ENCODE measurements around the gene RACK1.

- TF ChIP-seq USF2 (IDR thresholded peaks at IDR 0.05; ENCODE audit: low read depth, low read length) (no peak), POLR2A (IDR thresholded peaks at IDR 0.05; ENCODE audit: low read depth, low read length) (no peak), CTCF (conservative IDR thresholded peaks at IDR 0.05; ENCODE audit: low read depth, low read length) (no peak), RAD21 (IDR thresholded peaks at IDR 0.05; ENCODE audit: low read length) (no peak), MAZ (IDR thresholded peaks at IDR 0.05; ENCODE audit: borderline replicate concordance, low read depth, low read length) (no peak), MAFK (IDR thresholded peaks at IDR 0.05; ENCODE audit: low read depth, low read length) (no peak), FOS (IDR thresholded peaks at IDR 0.05; ENCODE audit: low read depth, low read length) (no peak), CEBPB (IDR thresholded peaks at IDR 0.05; ENCODE audit: low read depth, low read length) (no peak), RCOR1 (IDR thresholded peaks at IDR 0.05; ENCODE audit: insufficient replicate concordance, low read length) (no peak), ELK1 (IDR thresholded peaks at IDR 0.05; ENCODE audit: borderline replicate concordance, low read depth, low read length) (no peak)
These were observed 38.6 kb downstream of the RACK1 start, which contains the start of gene TRIM7 for GRCh38 chr5:181204826-181205760.
